Duodenal mucosa (tissue), 2 donors: Measurements from ENCODE around the gene PVALEF.

Source experiments
- H3K27ac ChIP-seq: one replicate; pipeline ENCODE4 v1.7.0; 2013; ENCODE audit warnings: low read depth, low read length
- H3K27me3 ChIP-seq, 2 donors: one replicate each; pipeline ENCODE4 v1.7.0; 2013; ENCODE audit warnings: low read length in 2 of 2, control low read depth in 1 of 2; ENCODE audit not compliant: insufficient read depth in 2 of 2, control insufficient read depth in 1 of 2
- H3K36me3 ChIP-seq, 2 donors: one replicate each; pipeline ENCODE4 v1.7.0; 2013; ENCODE audit warnings: low read length in 2 of 2, control low read depth in 1 of 2; ENCODE audit not compliant: insufficient read depth in 2 of 2, control insufficient read depth in 1 of 2
- H3K4me1 ChIP-seq, 2 donors: one replicate each; pipeline ENCODE4 v1.7.0; 2013; ENCODE audit warnings: low read length in 2 of 2, control low read depth in 1 of 2; ENCODE audit not compliant: insufficient read depth in 2 of 2, control insufficient read depth in 1 of 2
- H3K4me3 ChIP-seq, 2 donors: one replicate each; pipeline ENCODE4 v1.7.0; 2013; ENCODE audit warnings: low read length in 2 of 2, low read depth in 1 of 2
- H3K9ac ChIP-seq, 2 donors: one replicate each; pipeline ENCODE4 v1.7.0; 2013; ENCODE audit warnings: low read length in 2 of 2, low read depth in 1 of 2
- H3K9me3 ChIP-seq, 2 donors: one replicate each; pipeline ENCODE4 v1.7.0; 2013; ENCODE audit warnings: low read length in 2 of 2, control low read depth in 1 of 2; ENCODE audit not compliant: control insufficient read depth in 1 of 2

Gene PVALEF

GRCh38 chr17:81136366-81136765 is 28.9 kb upstream of the PVALEF start:
- Histone ChIP-seq H3K27ac (no peak overlapping the region), H3K36me3 (no peaks in the 10 kb centered on the region), H3K4me1 (peaks cover 14 to 21% of the 10 kb centered on the region in 2 donors), H3K4me3 (no peak overlapping the region), H3K9me3 (no peaks in the 10 kb centered on the region), H3K27me3 (no peaks in the 10 kb centered on the region), H3K9ac (no peak overlapping the region)

GRCh38 chr17:81137248-81137647 is 28.1 kb upstream of the PVALEF start:
- Histone ChIP-seq H3K27me3 (no peaks in the 10 kb centered on the region), H3K36me3 (no peaks in the 10 kb centered on the region), H3K9ac (no peak overlapping the region), H3K27ac (no peak overlapping the region), H3K9me3 (no peaks in the 10 kb centered on the region), H3K4me1 (peaks cover 14 to 18% of the 10 kb centered on the region in 2 donors), H3K4me3 (no peak overlapping the region)

DNA sequence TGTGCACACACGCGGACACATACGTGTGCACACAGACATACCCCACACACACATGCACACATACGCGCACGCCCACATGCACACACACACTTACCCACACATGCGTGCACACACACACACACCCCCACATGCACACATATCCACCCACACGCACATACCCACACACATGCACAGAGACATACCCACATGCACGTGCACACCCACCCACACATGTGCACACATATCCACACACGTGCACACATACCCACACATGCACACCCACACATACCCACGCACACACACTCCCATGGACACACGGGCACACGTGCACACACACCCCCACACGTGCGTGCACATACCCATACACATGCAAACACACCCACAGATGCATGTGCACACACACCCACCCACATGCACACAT is 27.2 kb upstream of the PVALEF start:
- H3K4me1 ChIP-seq = peaks cover 10 to 14% of the 10 kb centered on the region in 2 donors
- H3K36me3 ChIP-seq = no peaks in the 10 kb centered on the region
- no peak overlapping the region for H3K9ac ChIP-seq
- H3K9me3 ChIP-seq = no peaks in the 10 kb centered on the region
- H3K27ac ChIP-seq = no peak overlapping the region
- no peak overlapping the region for H3K4me3 ChIP-seq
- no peaks in the 10 kb centered on the region for H3K27me3 ChIP-seq

GRCh38 chr17:81138500-81138899 is 26.8 kb upstream of the PVALEF start:
- Histone ChIP-seq H3K27me3 (no peaks in the 10 kb centered on the region), H3K4me3 (no peak overlapping the region), H3K9me3 (no peaks in the 10 kb centered on the region), H3K36me3 (no peaks in the 10 kb centered on the region), H3K9ac (no peak overlapping the region), H3K4me1 (peaks cover 6 to 10% of the 10 kb centered on the region in 2 donors), H3K27ac (no peak overlapping the region)

DNA sequence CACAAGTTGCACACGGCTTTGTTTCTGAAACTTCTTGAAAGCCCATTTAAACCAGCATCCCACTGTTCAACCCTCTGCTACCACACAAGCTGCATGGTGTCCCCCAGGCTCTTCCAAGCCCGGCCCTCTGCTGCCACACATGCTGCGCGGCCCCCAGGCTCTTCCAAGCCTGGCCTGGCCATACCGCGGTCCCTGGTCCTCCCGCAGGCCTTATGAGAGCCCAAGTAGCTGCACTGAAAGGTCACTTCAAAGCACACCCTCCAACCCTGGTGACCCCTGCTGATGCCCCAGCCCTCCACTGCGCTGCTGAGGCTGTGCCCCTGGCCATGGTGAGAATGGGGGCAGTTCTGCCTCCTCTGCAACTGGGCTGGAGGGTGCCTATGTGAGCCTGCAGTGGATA is 25.9 kb upstream of the PVALEF start:
- no peak overlapping the region for H3K4me3 ChIP-seq
- no peaks in the 10 kb centered on the region for H3K27me3 ChIP-seq
- H3K27ac ChIP-seq = no peak overlapping the region
- H3K4me1 ChIP-seq = peaks cover 4 to 7% of the 10 kb centered on the region in 2 donors
- no peaks in the 10 kb centered on the region for H3K36me3 ChIP-seq
- no peak overlapping the region for H3K9ac ChIP-seq
- no peaks in the 10 kb centered on the region for H3K9me3 ChIP-seq

GRCh38 chr17:81140018-81140417 is 25.3 kb upstream of the PVALEF start:
- Histone ChIP-seq H3K4me1 (peaks cover 4 to 7% of the 10 kb centered on the region in 2 donors), H3K36me3 (no peaks in the 10 kb centered on the region), H3K9ac (no peak overlapping the region), H3K27ac (no peak overlapping the region), H3K4me3 (no peak overlapping the region), H3K27me3 (no peaks in the 10 kb centered on the region), H3K9me3 (no peaks in the 10 kb centered on the region)

GRCh38 chr17:81140695-81141094 is 24.6 kb upstream of the PVALEF start:
- Histone ChIP-seq H3K27ac (no peak overlapping the region), H3K4me3 (no peak overlapping the region), H3K9ac (no peak overlapping the region), H3K27me3 (no peaks in the 10 kb centered on the region), H3K36me3 (no peaks in the 10 kb centered on the region), H3K9me3 (no peaks in the 10 kb centered on the region), H3K4me1 (peaks cover 4% of the 10 kb centered on the region in 2 donors)

GRCh38 chr17:81142301-81143199 is 22.8 kb upstream of the PVALEF start:
- Histone ChIP-seq H3K36me3 (no peaks in the 10 kb centered on the region), H3K27me3 (no peaks in the 10 kb centered on the region), H3K9ac (no peak overlapping the region), H3K27ac (no peak overlapping the region), H3K4me3 (no peak overlapping the region), H3K9me3 (no peaks in the 10 kb centered on the region), H3K4me1 (peaks cover 4% of the 10 kb centered on the region in 2 donors)

DNA sequence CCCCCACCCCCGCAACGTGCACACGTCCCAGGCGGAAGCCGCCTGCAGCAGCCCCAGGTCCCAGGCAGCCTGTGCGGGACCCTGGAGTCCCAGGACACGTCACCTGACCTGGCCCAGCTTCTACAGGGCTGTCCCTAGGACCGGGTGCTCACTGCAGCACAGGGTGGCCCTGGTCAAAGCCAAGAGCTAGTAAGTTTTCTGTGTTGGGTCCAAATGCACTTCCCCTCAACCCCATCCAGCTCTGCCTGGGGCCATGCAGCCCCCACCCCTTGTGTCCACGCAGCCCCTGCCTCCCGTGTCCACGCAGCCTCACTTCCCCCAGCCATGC is 22.1 kb upstream of the PVALEF start:
- no peaks in the 10 kb centered on the region for H3K9me3 ChIP-seq
- no peak overlapping the region for H3K9ac ChIP-seq
- H3K36me3 ChIP-seq = no peaks in the 10 kb centered on the region
- no peak overlapping the region for H3K4me3 ChIP-seq
- no peak overlapping the region for H3K27ac ChIP-seq
- no peaks in the 10 kb centered on the region for H3K27me3 ChIP-seq
- H3K4me1 ChIP-seq = peaks cover 4% of the 10 kb centered on the region in 2 donors

GRCh38 chr17:81143717-81144422 is 21.4 kb upstream of the PVALEF start:
- Histone ChIP-seq H3K27me3 (no peaks in the 10 kb centered on the region), H3K4me1 (peaks cover 4% of the 10 kb centered on the region in 2 donors), H3K27ac (no peak overlapping the region), H3K4me3 (no peak overlapping the region), H3K9me3 (no peaks in the 10 kb centered on the region), H3K9ac (no peak overlapping the region), H3K36me3 (no peaks in the 10 kb centered on the region)
